ENCODE data around the gene RGL4.

- TF ChIP-seq HHEX (CRISPR knock-in tag; IDR thresholded peaks at IDR 0.05) (no peak), ETS1 (CRISPR knock-in tag; IDR thresholded peaks at IDR 0.05) (no peak), GMEB1 (CRISPR knock-in tag; IDR thresholded peaks at IDR 0.05; ENCODE audit: borderline replicate concordance) (no peak), EP300 (IDR thresholded peaks at IDR 0.05; ENCODE audit: low read depth in 2 of 2, low read length in 2 of 2) (no peak), EP300 (CRISPR knock-in tag; IDR thresholded peaks at IDR 0.05; ENCODE audit: borderline replicate concordance) (no peak), CTCF (CRISPR knock-in tag; IDR thresholded peaks at IDR 0.05) (no peak), MAX (IDR thresholded peaks at IDR 0.05) (no peak), POLR2A (IDR thresholded peaks at IDR 0.05; ENCODE audit: insufficient read depth in 1 of 2, low read depth in 2 of 2, low read length in 2 of 2) (no peak), EHMT2 (IDR thresholded peaks at IDR 0.05; ENCODE audit: borderline replicate concordance, low read depth, low read length) (no peak), ZNF703 (CRISPR knock-in tag; IDR thresholded peaks at IDR 0.05; ENCODE audit: borderline replicate concordance) (no peak), KDM1A (CRISPR knock-in tag; IDR thresholded peaks at IDR 0.05) (no peak), SMAD3 (CRISPR knock-in tag; IDR thresholded peaks at IDR 0.05) (no peak), TCF7 (IDR thresholded peaks at IDR 0.05; ENCODE audit: low read depth) (no peak), RAD21 (CRISPR knock-in tag; IDR thresholded peaks at IDR 0.05) (no peak), BCL3 (CRISPR knock-in tag; IDR thresholded peaks at IDR 0.05) (no peak)
Observed at GRCh38 chr22:23670378-23671295, 20.2 kb upstream of the RGL4 start.
